Testis (tissue), 2 donors: ENCODE data around the gene GABRD.

Experiments
- POLR2A ChIP-seq: fragments of 450-650 bp; IDR thresholded peaks from one replicate; pipeline ENCODE4 v1.6.1; 2017; ENCODE audit warnings: antibody characterized with exemption, mild to moderate bottlenecking, moderate library complexity
- TF ChIP-seq, protein P1 (sequence below), 3 experiments: fragments of 450-650 bp in 2 of 3; fragments of 200-600 bp in 1 of 3; sonication (generic) in 1 of 3; IDR thresholded peaks; one replicate each; pipeline ENCODE4 v1.5.1; 2016 to 2019; ENCODE audit warnings: antibody characterized with exemption in 3 of 3, mild to moderate bottlenecking in 2 of 3, moderate library complexity in 1 of 3

DNA sequence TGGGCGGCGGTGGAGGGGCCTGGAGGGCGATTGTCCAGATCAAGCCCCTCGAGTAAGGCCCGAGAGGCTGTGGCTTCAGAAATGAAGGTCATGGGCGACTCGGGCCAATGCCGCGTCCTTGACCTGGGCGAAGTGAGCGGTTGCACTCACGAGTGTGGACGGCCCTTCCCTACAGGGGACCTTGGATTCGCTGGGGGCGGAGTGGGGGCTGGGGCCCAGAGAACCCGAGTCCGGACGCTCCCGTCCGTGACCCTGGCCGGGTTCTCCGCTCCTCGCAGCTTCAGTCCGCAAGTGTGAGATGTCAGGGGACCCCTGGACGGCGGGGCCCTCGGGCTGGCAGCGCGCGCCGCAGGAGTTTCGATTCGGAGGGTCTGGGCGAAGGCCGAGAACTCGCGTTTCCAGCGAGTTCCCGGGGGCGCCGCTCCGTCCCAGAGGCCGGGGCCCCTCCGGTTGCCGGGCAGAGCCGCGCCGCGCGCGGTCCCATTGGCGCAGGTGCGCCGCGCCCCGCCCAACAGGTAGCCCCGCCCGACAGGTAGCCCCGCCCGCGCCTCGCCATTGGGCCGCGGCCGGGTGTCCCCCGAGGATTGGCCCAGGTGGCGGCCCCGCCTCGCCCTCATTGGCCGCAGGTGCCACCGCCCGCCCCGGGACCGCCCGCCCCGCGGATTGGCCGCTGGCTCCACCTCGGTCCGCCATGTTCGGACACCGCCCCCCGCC lies 30.7 kb downstream of the GABRD start, which contains the start of gene PRKCZ:
- TF ChIP-seq, protein P1, sequence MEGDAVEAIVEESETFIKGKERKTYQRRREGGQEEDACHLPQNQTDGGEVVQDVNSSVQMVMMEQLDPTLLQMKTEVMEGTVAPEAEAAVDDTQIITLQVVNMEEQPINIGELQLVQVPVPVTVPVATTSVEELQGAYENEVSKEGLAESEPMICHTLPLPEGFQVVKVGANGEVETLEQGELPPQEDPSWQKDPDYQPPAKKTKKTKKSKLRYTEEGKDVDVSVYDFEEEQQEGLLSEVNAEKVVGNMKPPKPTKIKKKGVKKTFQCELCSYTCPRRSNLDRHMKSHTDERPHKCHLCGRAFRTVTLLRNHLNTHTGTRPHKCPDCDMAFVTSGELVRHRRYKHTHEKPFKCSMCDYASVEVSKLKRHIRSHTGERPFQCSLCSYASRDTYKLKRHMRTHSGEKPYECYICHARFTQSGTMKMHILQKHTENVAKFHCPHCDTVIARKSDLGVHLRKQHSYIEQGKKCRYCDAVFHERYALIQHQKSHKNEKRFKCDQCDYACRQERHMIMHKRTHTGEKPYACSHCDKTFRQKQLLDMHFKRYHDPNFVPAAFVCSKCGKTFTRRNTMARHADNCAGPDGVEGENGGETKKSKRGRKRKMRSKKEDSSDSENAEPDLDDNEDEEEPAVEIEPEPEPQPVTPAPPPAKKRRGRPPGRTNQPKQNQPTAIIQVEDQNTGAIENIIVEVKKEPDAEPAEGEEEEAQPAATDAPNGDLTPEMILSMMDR (IDR thresholded peaks at IDR 0.05): no peak
- no peak for TF ChIP-seq POLR2A
